Measurements from ENCODE around the gene PDAP1. TPM values are rescaled to one million over a fixed set of nuclear protein-coding genes. Genes with fewer than 3 reads are reported as not detected.

The PDAP1 gene
- total and polyA plus RNA-seq, 2 of the 13 experiments (the other 11 are each of a cell fraction or from before 2014, with no cell fraction given), result 13.0 to 100 TPM

GRCh38 chr7:99392659-99393354, 15.6 kb downstream of the PDAP1 start:
- no peak overlapping the region for H3K4me2 ChIP-seq (ENCODE audit: low read depth, low read length)
- 97% methylated on average over 68 of the region's 68 CpGs for WGBS (ENCODE audit: low lambda C conversion rate)
- no peak overlapping the region for H2AFZ ChIP-seq (ENCODE audit: low read length)
- no peak for FAIRE-seq
- H3K9ac ChIP-seq (ENCODE audit: insufficient read depth, low read depth, low read length), result no peak overlapping the region
- ChIA-PET POLR2A (interaction anchor here (0.7 kb wide), 1 partner anchor 9 kb away, joined by 3 read pairs; no protein-coding TSS in a partner anchor), CTCF (ENCODE audit: low intra/inter-chr PET ratio, low total read pairs) (no interaction called here)
- H3K9me3 ChIP-seq (ENCODE audit: low read length), result no peaks in the 10 kb centered on the region
- BruUV-seq (replicated peaks), result no TSS peak
- intact Hi-C loops (cut with micrococcal nuclease; ENCODE audit: unreplicated experiment), result no loop called here
- TF ChIP-seq TSC22D2 (CRISPR knock-in tag; IDR thresholded peaks at IDR 0.05; ENCODE audit: borderline replicate concordance) (no peak), AGO2 (optimal IDR thresholded peaks at IDR 0.05; ENCODE audit: low read depth, low read length) (peak; percentile 94), AGO1 (IDR thresholded peaks at IDR 0.05; ENCODE audit: low read depth, low read length, poor library complexity, severe bottlenecking) (peak; percentile 54), RBM22 (optimal IDR thresholded peaks at IDR 0.05; ENCODE audit: low read length) (peak; percentile 61), RBFOX2 (IDR thresholded peaks at IDR 0.05; ENCODE audit: low read depth, low read length) (peak; percentile 77), WIZ (CRISPR knock-in tag; IDR thresholded peaks at IDR 0.05) (no peak), ZNF687 (CRISPR knock-in tag; IDR thresholded peaks at IDR 0.05) (0 out of 2 replicates have a peak, but pooled peaks have one; percentile 16), HDAC1 (CRISPR knock-in tag; IDR thresholded peaks at IDR 0.05) (no peak), KDM2A (CRISPR knock-in tag; IDR thresholded peaks at IDR 0.05; ENCODE audit: borderline replicate concordance, low read depth) (0 out of 2 replicates have a peak, but pooled peaks have one; percentile 22)
- TF ChIP-seq, protein P1, sequence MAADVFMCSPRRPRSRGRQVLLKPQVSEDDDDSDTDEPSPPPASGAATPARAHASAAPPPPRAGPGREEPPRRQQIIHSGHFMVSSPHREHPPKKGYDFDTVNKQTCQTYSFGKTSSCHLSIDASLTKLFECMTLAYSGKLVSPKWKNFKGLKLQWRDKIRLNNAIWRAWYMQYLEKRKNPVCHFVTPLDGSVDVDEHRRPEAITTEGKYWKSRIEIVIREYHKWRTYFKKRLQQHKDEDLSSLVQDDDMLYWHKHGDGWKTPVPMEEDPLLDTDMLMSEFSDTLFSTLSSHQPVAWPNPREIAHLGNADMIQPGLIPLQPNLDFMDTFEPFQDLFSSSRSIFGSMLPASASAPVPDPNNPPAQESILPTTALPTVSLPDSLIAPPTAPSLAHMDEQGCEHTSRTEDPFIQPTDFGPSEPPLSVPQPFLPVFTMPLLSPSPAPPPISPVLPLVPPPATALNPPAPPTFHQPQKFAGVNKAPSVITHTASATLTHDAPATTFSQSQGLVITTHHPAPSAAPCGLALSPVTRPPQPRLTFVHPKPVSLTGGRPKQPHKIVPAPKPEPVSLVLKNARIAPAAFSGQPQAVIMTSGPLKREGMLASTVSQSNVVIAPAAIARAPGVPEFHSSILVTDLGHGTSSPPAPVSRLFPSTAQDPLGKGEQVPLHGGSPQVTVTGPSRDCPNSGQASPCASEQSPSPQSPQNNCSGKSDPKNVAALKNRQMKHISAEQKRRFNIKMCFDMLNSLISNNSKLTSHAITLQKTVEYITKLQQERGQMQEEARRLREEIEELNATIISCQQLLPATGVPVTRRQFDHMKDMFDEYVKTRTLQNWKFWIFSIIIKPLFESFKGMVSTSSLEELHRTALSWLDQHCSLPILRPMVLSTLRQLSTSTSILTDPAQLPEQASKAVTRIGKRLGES (CRISPR knock-in tag; IDR thresholded peaks at IDR 0.05; ENCODE audit: borderline replicate concordance), result no peak
- in situ Hi-C loops (cut with HindIII; ENCODE audit: extremely low pct_ligation_motif_present, low pct_unique_long_range_greater_than_20kb), result no loop called here
- H3K4me1 ChIP-seq (ENCODE audit: insufficient read depth, low read length), result no peaks in the 10 kb centered on the region
- DNase-seq (ENCODE audit: low spot score), result no peak
- no peaks in the 10 kb centered on the region for H3K79me2 ChIP-seq (ENCODE audit: insufficient read depth, low read length)
- no peak overlapping the region for H3K27ac ChIP-seq (ENCODE audit: extremely low read length, insufficient read depth, low read length)
- no peaks in the 10 kb centered on the region for H3K27me3 ChIP-seq (ENCODE audit: control insufficient read depth in 1 of 2, insufficient read depth in 2 of 2, low read length in 2 of 2)
- H3K36me3 ChIP-seq (replicated peaks in 1 of 2; ENCODE audit: control insufficient read depth in 1 of 2, insufficient read depth in 2 of 2, low read length in 2 of 2), result peaks cover 25 to 72% of the 10 kb centered on the region in 2 experiments
- no peak for ATAC-seq
- no peak overlapping the region for H3K4me3 ChIP-seq (replicated peaks in 1 of 3; ENCODE audit: insufficient read depth in 1 of 3, low read depth in 2 of 3, low read length in 3 of 3)
- H4K20me1 ChIP-seq (ENCODE audit: insufficient read depth, low read length), result no peaks in the 10 kb centered on the region
